ENCODE measurements around the gene ZP2.

Gene ZP2

DNA sequence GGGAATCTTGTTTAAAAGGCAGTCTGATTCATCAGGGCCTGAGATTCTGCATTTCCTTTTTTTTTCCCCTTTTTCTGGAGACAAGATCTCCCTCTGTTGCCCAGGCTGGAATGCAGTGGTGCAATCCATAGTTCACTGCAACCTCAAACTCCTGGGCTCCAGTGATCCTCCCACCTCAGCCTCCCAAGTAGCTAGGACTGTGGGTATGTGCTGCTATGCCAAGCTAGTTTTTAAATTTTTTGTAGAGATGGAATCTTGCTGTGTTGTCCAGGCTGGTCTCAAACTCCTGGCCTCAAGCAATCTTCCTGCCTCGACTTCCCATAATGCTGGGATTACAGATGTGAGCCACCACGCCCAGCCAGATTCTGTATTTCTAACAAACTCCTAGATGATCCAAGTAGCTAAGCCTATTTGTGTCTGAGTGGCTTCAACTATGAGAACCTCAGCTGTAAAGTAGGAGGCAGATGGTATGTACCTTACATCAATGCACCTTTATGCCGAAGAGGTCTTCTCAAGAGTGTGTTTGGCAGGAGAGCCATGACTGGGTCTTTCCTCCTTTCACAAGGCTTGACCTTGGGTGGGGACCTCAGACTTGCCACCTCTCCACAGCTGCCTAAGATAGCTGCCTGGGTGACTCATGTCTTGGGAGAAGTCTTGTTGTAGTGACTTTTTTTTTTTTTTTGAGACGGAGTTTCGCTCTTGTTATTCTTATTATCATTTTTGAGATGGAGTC lies 42.0 kb downstream of the ZP2 start:
- TF ChIP-seq, protein P1, sequence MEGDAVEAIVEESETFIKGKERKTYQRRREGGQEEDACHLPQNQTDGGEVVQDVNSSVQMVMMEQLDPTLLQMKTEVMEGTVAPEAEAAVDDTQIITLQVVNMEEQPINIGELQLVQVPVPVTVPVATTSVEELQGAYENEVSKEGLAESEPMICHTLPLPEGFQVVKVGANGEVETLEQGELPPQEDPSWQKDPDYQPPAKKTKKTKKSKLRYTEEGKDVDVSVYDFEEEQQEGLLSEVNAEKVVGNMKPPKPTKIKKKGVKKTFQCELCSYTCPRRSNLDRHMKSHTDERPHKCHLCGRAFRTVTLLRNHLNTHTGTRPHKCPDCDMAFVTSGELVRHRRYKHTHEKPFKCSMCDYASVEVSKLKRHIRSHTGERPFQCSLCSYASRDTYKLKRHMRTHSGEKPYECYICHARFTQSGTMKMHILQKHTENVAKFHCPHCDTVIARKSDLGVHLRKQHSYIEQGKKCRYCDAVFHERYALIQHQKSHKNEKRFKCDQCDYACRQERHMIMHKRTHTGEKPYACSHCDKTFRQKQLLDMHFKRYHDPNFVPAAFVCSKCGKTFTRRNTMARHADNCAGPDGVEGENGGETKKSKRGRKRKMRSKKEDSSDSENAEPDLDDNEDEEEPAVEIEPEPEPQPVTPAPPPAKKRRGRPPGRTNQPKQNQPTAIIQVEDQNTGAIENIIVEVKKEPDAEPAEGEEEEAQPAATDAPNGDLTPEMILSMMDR (conservative IDR thresholded peaks at IDR 0.05) = no peak
- H3K27ac ChIP-seq = no peak overlapping the region

DNA sequence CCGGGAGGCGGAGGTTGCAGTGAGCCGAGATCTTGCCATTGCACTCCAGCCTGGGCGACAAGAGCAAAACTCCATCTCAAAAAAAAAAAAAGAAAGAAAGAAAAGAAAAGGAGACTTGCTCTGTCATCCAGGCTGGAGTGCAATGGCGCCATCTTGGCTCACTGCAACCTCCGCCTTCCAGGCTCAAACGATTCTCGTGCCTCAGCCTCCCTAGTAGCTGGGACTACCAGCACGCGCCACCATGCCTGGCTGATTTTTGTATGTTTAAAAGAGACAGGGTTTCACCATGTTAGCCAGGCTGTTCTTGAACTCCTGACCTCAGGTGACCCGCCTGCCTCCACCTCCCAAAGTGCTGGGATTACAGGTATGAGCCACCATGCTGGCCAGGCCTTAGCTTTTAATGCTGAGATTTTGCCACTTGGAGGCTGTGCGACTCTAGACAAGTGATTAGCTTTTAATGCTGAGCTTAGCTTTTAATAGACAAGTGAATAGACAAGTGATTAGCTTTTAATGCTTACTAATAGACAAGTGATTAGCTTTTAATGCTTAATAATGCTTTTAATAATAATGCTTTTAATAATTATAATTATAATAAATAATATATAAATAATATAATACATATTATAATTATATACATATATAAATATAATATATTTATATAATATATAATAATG lies 43.3 kb downstream of the ZP2 start:
- TF ChIP-seq, protein P1 (conservative IDR thresholded peaks at IDR 0.05) = no peak
- H3K27ac ChIP-seq = no peak overlapping the region

DNA sequence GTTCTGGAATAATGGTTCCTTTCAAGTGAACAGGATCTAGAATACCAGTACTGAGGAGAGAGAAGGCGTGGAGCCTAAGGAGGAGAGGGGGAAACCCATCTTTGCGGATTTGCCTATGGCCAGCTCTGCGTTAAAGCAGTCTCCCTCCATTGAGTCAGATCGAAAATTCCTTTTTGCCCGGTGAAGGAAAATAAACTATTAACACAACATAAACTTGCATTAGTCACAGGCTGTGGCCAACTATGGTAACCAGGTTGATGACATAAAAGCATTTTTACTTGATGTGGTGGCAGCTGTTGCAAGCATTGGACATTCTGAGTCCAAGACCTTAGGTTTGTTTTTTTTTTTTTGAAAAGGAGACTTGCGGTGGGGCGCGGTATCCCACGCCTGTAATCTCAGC lies 44.0 kb downstream of the ZP2 start:
- TF ChIP-seq, protein P1 (conservative IDR thresholded peaks at IDR 0.05) = no peak
- H3K27ac ChIP-seq = no peak overlapping the region

DNA sequence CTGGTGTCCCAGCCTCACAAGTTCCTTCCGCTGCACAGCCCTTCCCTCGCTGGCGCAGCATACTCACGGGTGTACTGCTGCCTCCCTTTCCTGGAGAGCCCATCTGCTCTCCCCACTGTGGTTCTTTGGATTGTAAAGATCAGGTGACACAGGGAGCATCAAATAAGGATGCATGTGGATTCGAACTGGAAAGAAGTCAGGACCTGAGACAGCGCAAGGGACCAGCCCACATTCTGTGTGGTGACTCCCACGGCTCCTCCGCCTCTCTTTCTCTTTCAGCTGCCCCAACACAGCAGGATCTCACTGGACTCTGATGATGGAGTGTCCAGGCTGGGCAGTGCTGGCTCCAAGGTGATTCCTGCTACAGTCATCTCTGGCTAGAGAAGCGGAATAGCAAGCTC lies 44.8 kb downstream of the ZP2 start:
- no peak overlapping the region for H3K27ac ChIP-seq

DNA sequence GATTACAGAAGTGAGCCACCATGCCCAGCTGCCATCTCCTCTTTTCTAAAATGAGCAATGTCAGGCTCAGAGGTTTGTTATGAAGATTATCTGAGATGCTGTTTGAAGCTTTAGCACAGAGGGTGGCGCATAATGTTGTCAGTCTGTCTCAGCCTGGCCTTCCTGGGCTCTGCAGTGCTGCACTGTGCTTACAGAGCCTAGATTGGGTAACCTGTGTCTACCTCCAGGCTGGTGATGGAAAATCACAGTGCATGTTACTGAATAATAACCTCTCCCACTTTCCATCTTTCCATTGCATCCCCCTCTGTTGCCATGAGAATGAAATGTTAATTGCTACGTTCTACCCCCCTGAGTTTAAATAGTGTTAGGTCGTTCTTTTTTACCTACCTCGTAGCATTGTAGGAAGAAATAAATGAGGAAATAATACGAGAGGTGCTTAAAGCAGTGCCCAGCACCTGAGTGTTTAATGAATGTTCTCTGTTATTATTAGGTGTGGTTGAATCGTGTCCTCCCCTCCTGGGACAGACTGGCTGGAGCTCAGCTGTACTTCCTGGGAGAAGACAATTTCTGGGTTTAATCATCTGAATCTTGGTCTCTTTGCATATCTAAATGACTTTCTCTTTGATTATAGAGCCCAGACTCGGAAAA lies 46.7 kb downstream of the ZP2 start:
- H3K27ac ChIP-seq = no peak overlapping the region
- TF ChIP-seq, protein P1 (conservative IDR thresholded peaks at IDR 0.05) = no peak

More for the DNA sequence above, 44.8 kb downstream of the ZP2 start:
- TF ChIP-seq, protein P1 (conservative IDR thresholded peaks at IDR 0.05) = no peak

DNA sequence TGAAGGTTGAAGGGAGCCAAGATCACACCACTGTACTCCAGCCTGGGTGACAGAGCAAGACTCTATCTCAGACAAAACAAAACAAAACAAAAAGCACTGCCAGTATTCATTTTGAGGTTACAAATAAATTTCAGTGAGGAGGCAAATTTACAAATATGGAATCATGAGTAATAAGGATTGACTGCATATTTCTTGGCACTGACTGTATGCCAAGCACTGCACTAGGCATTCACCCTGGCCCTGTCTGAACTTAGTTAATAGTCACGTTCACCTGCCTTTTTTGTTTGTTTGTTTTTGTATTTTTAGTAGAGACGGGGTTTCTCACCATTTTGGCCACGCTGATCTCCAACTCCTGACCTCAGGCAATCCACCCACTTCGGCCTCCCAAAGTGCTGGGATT lies 47.8 kb downstream of the ZP2 start:
- TF ChIP-seq, protein P1 (conservative IDR thresholded peaks at IDR 0.05) = no peak
- H3K27ac ChIP-seq = peak overlapping the region; percentile 56

DNA sequence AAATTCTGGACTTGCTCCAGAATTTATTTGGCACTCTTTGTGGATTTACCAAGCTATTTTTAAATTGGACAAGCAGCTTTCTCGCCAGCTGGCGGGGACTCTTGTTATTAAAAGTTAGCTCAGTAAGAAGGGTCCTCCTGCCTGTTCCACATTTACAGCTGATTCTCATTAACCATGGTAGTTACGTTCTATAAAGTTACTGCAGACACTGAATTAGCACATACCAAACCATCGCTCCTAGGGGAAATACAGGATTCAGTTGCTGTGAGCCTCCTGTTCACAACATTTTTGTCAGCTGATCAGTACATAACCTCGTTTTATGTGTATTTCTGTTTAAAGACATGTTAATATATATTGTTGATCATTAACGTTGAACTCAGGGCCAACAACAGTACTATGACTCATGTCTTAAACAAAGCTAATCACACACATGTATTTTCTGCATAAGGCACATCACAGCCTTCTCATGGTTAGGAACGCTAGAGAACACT lies 48.7 kb downstream of the ZP2 start:
- TF ChIP-seq, protein P1 (conservative IDR thresholded peaks at IDR 0.05) = no peak
- peak overlapping the region; percentile 56 for H3K27ac ChIP-seq

Data from VCaP (cell line).